AG04449 (cell line): ENCODE measurements around the gene SIN3A.
"Not testable (repeated sequence)": the region's sequence is repeated elsewhere in the genome, so short reads cannot be mapped to it uniquely, and the experiment has no call there.

ENCODE experiments used
- CTCF ChIA-PET: fragments of 350-600 bp; formaldehyde crosslinking; extraction: SDS; loops from one replicate; lab custom pipeline; 2021; ENCODE audit warnings: antibody characterized with exemption; lab: Yijun Ruan, JAX
- POLR2A ChIA-PET: fragments of 400-600, 350-600 bp; formaldehyde crosslinking; extraction: SDS; loops from one replicate; lab custom pipeline; 2020; ENCODE audit warnings: antibody characterized with exemption, inconsistent platforms; lab: Yijun Ruan, JAX
- DNase-seq: peaks from one replicate; pipeline ENCODE4 v3.0.0-alpha.2; 2010; ENCODE audit warnings: low read depth, low spot score
- H3K4me3 ChIP-seq: 2 replicates; pipeline ENCODE4 v1.5.1; 2011; ENCODE audit warnings: low read depth, mild to moderate bottlenecking, control low read depth, low read length
- CTCF ChIP-seq: IDR thresholded peaks from one replicate; pipeline ENCODE4 v1.5.1; 2011; ENCODE audit warnings: mild to moderate bottlenecking, moderate library complexity, low read length, control low read depth, inconsistent platforms; ENCODE audit not compliant: insufficient read depth; ENCODE audit errors: missing control alignments

The SIN3A gene

GRCh38 chr15:75397494-75397893 is 54.0 kb downstream of the SIN3A start:
- CTCF ChIA-PET: interaction anchor here (1.0 to 2.6 kb wide), 2 partner anchors 12 to 29 kb away, joined by 3 to 16 read pairs; partner anchors contain the start of gene MAN2C1
- POLR2A ChIA-PET: interaction anchor here (2.0 kb wide), 1 partner anchor 29 kb away, joined by 4 read pairs; the partner anchor contains the start of gene MAN2C1
- DNase-seq: no peak
- H3K4me3 ChIP-seq: no peak overlapping the region
- no peak for TF ChIP-seq CTCF

GRCh38 chr15:75389791-75390382 is 61.6 kb downstream of the SIN3A start:
- ChIA-PET CTCF (interaction anchor here (1.2 to 1.4 kb wide), 3 partner anchors 14 to 117 kb away, joined by 4 read pairs; no protein-coding TSS in a partner anchor), POLR2A (no interaction called here)
- DNase-seq: no peak
- TF ChIP-seq CTCF: no peak
- H3K4me3 ChIP-seq: no peak overlapping the region

GRCh38 chr15:75383986-75384385 is 67.5 kb downstream of the SIN3A start:
- CTCF ChIA-PET: interaction anchor here (1.5 kb wide), 1 partner anchor 11 kb away, joined by 3 read pairs; no protein-coding TSS in a partner anchor
- POLR2A ChIA-PET, DNase-seq, H3K4me3 ChIP-seq: not testable (repeated sequence)

GRCh38 chr15:75380773-75381172 is 70.7 kb downstream of the SIN3A start:
- H3K4me3 ChIP-seq: no peak overlapping the region
- ChIA-PET POLR2A (no interaction called here), CTCF (interaction anchor here (1.3 to 2.6 kb wide), 2 partner anchors 13 to 15 kb away, joined by 3 to 12 read pairs; partner anchors contain the start of gene MAN2C1)
- DNase-seq: no peak
- no peak for TF ChIP-seq CTCF

GRCh38 chr15:75371901-75372688 is 79.4 kb downstream of the SIN3A start:
- ChIA-PET POLR2A (no interaction called here), CTCF (no interaction called here)
- no peak for TF ChIP-seq CTCF
- H3K4me3 ChIP-seq: no peak overlapping the region
- DNase-seq: no peak

- DNase-seq: no peak
- no peak for TF ChIP-seq CTCF
- CTCF ChIA-PET: no interaction called here
- no peak overlapping the region for H3K4me3 ChIP-seq
- POLR2A ChIA-PET: no interaction called here
These were observed 80.0 kb downstream of the SIN3A start for GRCh38 chr15:75371486-75371885.
